H1 (cell line): ENCODE data around the gene S100PBP.

Experiments used
- CHD1 ChIP-seq: IDR thresholded peaks from 2 replicates; pipeline ENCODE4 v1.6.1; 2012; ENCODE audit warnings: low read depth, low read length, improper control_type of control experiment
- CREB1 ChIP-seq: IDR thresholded peaks from 2 replicates; pipeline ENCODE4 v1.6.1; 2012; ENCODE audit warnings: inconsistent platforms
- EGR1 ChIP-seq: IDR thresholded peaks from 2 replicates; pipeline ENCODE4 v1.6.1; 2011; ENCODE audit warnings: low read depth, low read length, borderline replicate concordance
- MAFK ChIP-seq: IDR thresholded peaks from 2 replicates; pipeline ENCODE4 v1.6.1; 2012; ENCODE audit warnings: low read depth, mild to moderate bottlenecking, improper control_type of control experiment, low read length
- NANOG ChIP-seq: IDR thresholded peaks from 2 replicates; pipeline ENCODE4 v1.6.1; 2011; ENCODE audit warnings: low read length, low read depth, mild to moderate bottlenecking, inconsistent platforms; ENCODE audit not compliant: insufficient read depth, poor library complexity, severe bottlenecking
- POLR2A ChIP-seq, 2 experiments: IDR thresholded peaks; 1 replicate in 1 of 2; 2 replicates in 1 of 2; pipeline ENCODE4 v1.6.1; 2011; ENCODE audit warnings: low read depth in 2 of 2, low read length in 2 of 2, mild to moderate bottlenecking in 2 of 2; ENCODE audit errors: control extremely low read depth in 1 of 2
- SIN3A ChIP-seq, 2 experiments: IDR thresholded peaks in 1 of 2; conservative IDR thresholded peaks in 1 of 2; 2 replicates each; pipeline ENCODE4 v1.6.1; 2011 to 2012; ENCODE audit warnings: low read length in 2 of 2, improper control_type of control experiment in 1 of 2, low read depth in 1 of 2, mild to moderate bottlenecking in 1 of 2
- SP1 ChIP-seq: IDR thresholded peaks from 2 replicates; pipeline ENCODE4 v1.6.1; 2011; ENCODE audit warnings: low read depth, low read length
- ZNF274 ChIP-seq: IDR thresholded peaks from 2 replicates; pipeline ENCODE4 v1.7.0; 2012; ENCODE audit warnings: low read length, borderline replicate concordance; ENCODE audit errors: extremely low read depth
- TF ChIP-seq, protein P1 (sequence below): IDR thresholded peaks from 2 replicates; pipeline ENCODE4 v1.6.1; 2011; ENCODE audit warnings: low read length, improper control_type of control experiment
- TF ChIP-seq, protein P2 (sequence below), 3 experiments: IDR thresholded peaks; 1 replicate in 2 of 3; 2 replicates in 1 of 3; pipeline versions ENCODE4 v1.5.1 to v1.6.1; 2011; ENCODE audit warnings: low read length in 3 of 3, mild to moderate bottlenecking in 3 of 3, inconsistent platforms in 2 of 3, low read depth in 1 of 3, moderate library complexity in 1 of 3; ENCODE audit not compliant: insufficient read depth in 1 of 3; ENCODE audit errors: control extremely low read depth in 1 of 3
- TF ChIP-seq, protein P3 (sequence below): IDR thresholded peaks from 2 replicates; pipeline ENCODE4 v1.6.1; 2012; ENCODE audit warnings: inconsistent platforms

- TF ChIP-seq ZNF274: no peak
- TF ChIP-seq, protein P1, sequence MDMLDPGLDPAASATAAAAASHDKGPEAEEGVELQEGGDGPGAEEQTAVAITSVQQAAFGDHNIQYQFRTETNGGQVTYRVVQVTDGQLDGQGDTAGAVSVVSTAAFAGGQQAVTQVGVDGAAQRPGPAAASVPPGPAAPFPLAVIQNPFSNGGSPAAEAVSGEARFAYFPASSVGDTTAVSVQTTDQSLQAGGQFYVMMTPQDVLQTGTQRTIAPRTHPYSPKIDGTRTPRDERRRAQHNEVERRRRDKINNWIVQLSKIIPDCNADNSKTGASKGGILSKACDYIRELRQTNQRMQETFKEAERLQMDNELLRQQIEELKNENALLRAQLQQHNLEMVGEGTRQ: no peak
- TF ChIP-seq POLR2A (IDR thresholded peaks at IDR 0.05; ENCODE audit: control extremely low read depth in 1 of 2, low read depth in 2 of 2, low read length in 2 of 2): no peak
- no peak for TF ChIP-seq CREB1
- no peak for TF ChIP-seq NANOG
- TF ChIP-seq, protein P2, sequence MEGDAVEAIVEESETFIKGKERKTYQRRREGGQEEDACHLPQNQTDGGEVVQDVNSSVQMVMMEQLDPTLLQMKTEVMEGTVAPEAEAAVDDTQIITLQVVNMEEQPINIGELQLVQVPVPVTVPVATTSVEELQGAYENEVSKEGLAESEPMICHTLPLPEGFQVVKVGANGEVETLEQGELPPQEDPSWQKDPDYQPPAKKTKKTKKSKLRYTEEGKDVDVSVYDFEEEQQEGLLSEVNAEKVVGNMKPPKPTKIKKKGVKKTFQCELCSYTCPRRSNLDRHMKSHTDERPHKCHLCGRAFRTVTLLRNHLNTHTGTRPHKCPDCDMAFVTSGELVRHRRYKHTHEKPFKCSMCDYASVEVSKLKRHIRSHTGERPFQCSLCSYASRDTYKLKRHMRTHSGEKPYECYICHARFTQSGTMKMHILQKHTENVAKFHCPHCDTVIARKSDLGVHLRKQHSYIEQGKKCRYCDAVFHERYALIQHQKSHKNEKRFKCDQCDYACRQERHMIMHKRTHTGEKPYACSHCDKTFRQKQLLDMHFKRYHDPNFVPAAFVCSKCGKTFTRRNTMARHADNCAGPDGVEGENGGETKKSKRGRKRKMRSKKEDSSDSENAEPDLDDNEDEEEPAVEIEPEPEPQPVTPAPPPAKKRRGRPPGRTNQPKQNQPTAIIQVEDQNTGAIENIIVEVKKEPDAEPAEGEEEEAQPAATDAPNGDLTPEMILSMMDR (IDR thresholded peaks at IDR 0.05; ENCODE audit: control extremely low read depth in 1 of 3, insufficient read depth in 1 of 3, low read depth in 1 of 3, low read length in 3 of 3): no peak
- no peak for TF ChIP-seq MAFK
- TF ChIP-seq, protein P3, sequence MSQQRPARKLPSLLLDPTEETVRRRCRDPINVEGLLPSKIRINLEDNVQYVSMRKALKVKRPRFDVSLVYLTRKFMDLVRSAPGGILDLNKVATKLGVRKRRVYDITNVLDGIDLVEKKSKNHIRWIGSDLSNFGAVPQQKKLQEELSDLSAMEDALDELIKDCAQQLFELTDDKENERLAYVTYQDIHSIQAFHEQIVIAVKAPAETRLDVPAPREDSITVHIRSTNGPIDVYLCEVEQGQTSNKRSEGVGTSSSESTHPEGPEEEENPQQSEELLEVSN: no peak
- no peak for TF ChIP-seq EGR1
- no peak for TF ChIP-seq SIN3A (conservative IDR thresholded peaks at IDR 0.05 in 1 of 2, IDR thresholded peaks at IDR 0.05 in 1 of 2; ENCODE audit: low read depth in 1 of 2, low read length in 2 of 2)
- TF ChIP-seq CHD1: no peak
- no peak for TF ChIP-seq SP1
Observed at GRCh38 chr1:32871364-32872191, 54.1 kb downstream of the S100PBP start.
